Peyer's patch (tissue), 4 donors: ENCODE data around the gene CAPN3.

Experiments
- CTCF ChIP-seq, 6 experiments: fragments of 450-650 bp in 4 of 6; fragments of 200-600 bp in 2 of 6; sonication (generic) in 1 of 6; IDR thresholded peaks; one replicate each; pipeline ENCODE4 v1.5.1; 2017 to 2019; ENCODE audit warnings: antibody characterized with exemption in 6 of 6, mild to moderate bottlenecking in 3 of 6, moderate library complexity in 1 of 6
- POLR2A ChIP-seq, 2 donors: fragments of 450-650 bp; IDR thresholded peaks; one replicate each; pipeline ENCODE4 v1.5.1; 2017; ENCODE audit warnings: antibody characterized with exemption in 2 of 2, mild to moderate bottlenecking in 2 of 2, moderate library complexity in 2 of 2

- TF ChIP-seq CTCF (IDR thresholded peaks at IDR 0.05): no peak
- TF ChIP-seq POLR2A (IDR thresholded peaks at IDR 0.05): no peak
Observed at GRCh38 chr15:42356851-42357250, 2.5 kb upstream of the CAPN3 start.
